ENCODE data around the gene MEF2C. TPM values are rescaled to one million over a fixed set of nuclear protein-coding genes. Genes with fewer than 3 reads are reported as not detected.

Gene MEF2C
- total and polyA plus RNA-seq, 4 donors = 2.8 to 15.9 (median 10.1) TPM

GRCh38 chr5:88677943-88678769 is 204.8 kb downstream of the MEF2C start:
- H3K4me1 ChIP-seq (ENCODE audit: control insufficient read depth in 4 of 4, insufficient read depth in 4 of 4, low read length in 3 of 4) = peaks cover 17 to 32% (median 24%) of the 10 kb centered on the region in 4 donors
- DNase-seq (ENCODE audit: low spot score) = no peak
- peaks cover 11 to 47% (median 23%) of the 10 kb centered on the region in 4 donors for H3K27me3 ChIP-seq (ENCODE audit: control insufficient read depth in 4 of 4, insufficient read depth in 4 of 4, low read length in 3 of 4)

DNA sequence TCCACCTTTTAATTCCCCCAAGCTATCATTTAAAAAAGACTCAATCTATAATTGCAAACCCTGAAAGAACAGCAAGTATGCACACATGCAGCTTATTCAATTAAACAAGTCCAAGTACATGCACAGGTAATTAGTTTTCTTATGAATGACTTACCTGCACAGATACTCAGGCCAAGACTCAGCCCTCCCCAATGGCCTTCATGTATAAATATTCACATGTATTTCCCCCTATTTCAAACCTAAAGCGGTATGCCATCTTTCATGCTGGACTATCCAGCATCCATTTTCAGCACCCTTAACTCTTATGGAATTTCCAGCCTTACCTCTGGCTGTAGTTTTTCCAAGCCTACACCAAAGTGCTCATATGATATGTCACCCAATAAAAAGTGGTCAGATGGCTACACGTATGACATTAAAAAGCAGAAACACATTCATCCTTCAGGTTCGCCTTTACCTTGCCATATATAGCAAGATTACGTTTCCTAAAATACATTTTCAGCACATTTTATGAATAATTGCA is 205.5 kb downstream of the MEF2C start:
- H3K9ac ChIP-seq (ENCODE audit: low read depth in 1 of 2, low read length in 2 of 2) = no peak overlapping the region
- 19% methylated on average over 4 of the region's 4 CpGs for WGBS
- H3K4me3 ChIP-seq (ENCODE audit: low read depth in 1 of 3, low read length in 3 of 3) = no peak overlapping the region
- H3K27ac ChIP-seq (ENCODE audit: low read depth in 1 of 2, low read length in 2 of 2) = no peak overlapping the region
- DNase-seq (ENCODE audit: low spot score) = no peak
- H3K27me3 ChIP-seq (ENCODE audit: control insufficient read depth in 4 of 4, insufficient read depth in 4 of 4, low read length in 3 of 4) = peaks cover 12 to 45% (median 25%) of the 10 kb centered on the region in 4 donors
- H3K4me1 ChIP-seq (ENCODE audit: control insufficient read depth in 4 of 4, insufficient read depth in 4 of 4, low read length in 3 of 4) = peaks cover 17 to 32% (median 24%) of the 10 kb centered on the region in 4 donors
- H3K36me3 ChIP-seq (ENCODE audit: control insufficient read depth in 4 of 4, insufficient read depth in 3 of 4, low read depth in 1 of 4, low read length in 3 of 4) = no peaks in the 10 kb centered on the region
- no peaks in the 10 kb centered on the region for H3K9me3 ChIP-seq (ENCODE audit: control insufficient read depth in 4 of 4, low read length in 3 of 4)
- TF ChIP-seq HNF4G (IDR thresholded peaks at IDR 0.05) (no peak), GABPA (IDR thresholded peaks at IDR 0.05 in 1 of 2, conservative IDR thresholded peaks at IDR 0.05 in 1 of 2) (no peak), FOXA2 (IDR thresholded peaks at IDR 0.05) (no peak), SP1 (IDR thresholded peaks at IDR 0.05) (no peak), FOXA1 (IDR thresholded peaks at IDR 0.05) (no peak), CTCF (IDR thresholded peaks at IDR 0.05; ENCODE audit: low read depth, low read length, missing input control) (no peak), YY1 (IDR thresholded peaks at IDR 0.05) (no peak), TAF1 (conservative IDR thresholded peaks at IDR 0.05) (no peak), NR2F2 (IDR thresholded peaks at IDR 0.05) (no peak), HNF4A (conservative IDR thresholded peaks at IDR 0.05) (no peak)
- TF ChIP-seq, protein P1, sequence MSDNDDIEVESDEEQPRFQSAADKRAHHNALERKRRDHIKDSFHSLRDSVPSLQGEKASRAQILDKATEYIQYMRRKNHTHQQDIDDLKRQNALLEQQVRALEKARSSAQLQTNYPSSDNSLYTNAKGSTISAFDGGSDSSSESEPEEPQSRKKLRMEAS (IDR thresholded peaks at IDR 0.05) = no peak

More at GRCh38 chr5:88677943-88678769, 204.8 kb downstream of the MEF2C start:
- Histone ChIP-seq H3K9me3 (ENCODE audit: control insufficient read depth in 4 of 4, low read length in 3 of 4) (no peaks in the 10 kb centered on the region), H3K9ac (ENCODE audit: low read depth in 1 of 2, low read length in 2 of 2) (no peak overlapping the region), H3K36me3 (ENCODE audit: control insufficient read depth in 4 of 4, insufficient read depth in 3 of 4, low read depth in 1 of 4, low read length in 3 of 4) (no peaks in the 10 kb centered on the region), H3K4me3 (ENCODE audit: low read depth in 1 of 3, low read length in 3 of 3) (no peak overlapping the region), H3K27ac (ENCODE audit: low read depth in 1 of 2, low read length in 2 of 2) (no peak overlapping the region)
- TF ChIP-seq CTCF (IDR thresholded peaks at IDR 0.05; ENCODE audit: low read depth, low read length, missing input control) (no peak), ZBTB33 (IDR thresholded peaks at IDR 0.05) (no peak), RAD21 (IDR thresholded peaks at IDR 0.05) (no peak), JUND (IDR thresholded peaks at IDR 0.05) (no peak), HNF4G (IDR thresholded peaks at IDR 0.05) (no peak), GABPA (IDR thresholded peaks at IDR 0.05 in 1 of 2, conservative IDR thresholded peaks at IDR 0.05 in 1 of 2) (no peak), SP1 (IDR thresholded peaks at IDR 0.05) (no peak), RXRA (IDR thresholded peaks at IDR 0.05) (no peak), TAF1 (conservative IDR thresholded peaks at IDR 0.05) (no peak)
- TF ChIP-seq, protein P2, sequence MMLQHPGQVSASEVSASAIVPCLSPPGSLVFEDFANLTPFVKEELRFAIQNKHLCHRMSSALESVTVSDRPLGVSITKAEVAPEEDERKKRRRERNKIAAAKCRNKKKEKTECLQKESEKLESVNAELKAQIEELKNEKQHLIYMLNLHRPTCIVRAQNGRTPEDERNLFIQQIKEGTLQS (IDR thresholded peaks at IDR 0.05) = no peak
- 7% methylated on average over 56 of the region's 56 CpGs for WGBS
